HepG2 (cell line): ENCODE data around the gene TRUB1. TPM values are rescaled to one million over a fixed set of nuclear protein-coding genes. Genes with fewer than 3 reads are reported as not detected.

Experiments
- ARHGAP35 ChIP-seq: sonication (generic); formaldehyde crosslinking; IDR thresholded peaks from 2 replicates; pipeline ENCODE4 v1.9.0; 2022; ENCODE audit warnings: mild to moderate bottlenecking, inconsistent platforms, moderate library complexity, missing genetic modification reagents, borderline replicate concordance
- HIC2 ChIP-seq: sonication (generic); formaldehyde crosslinking; IDR thresholded peaks from 2 replicates; pipeline ENCODE4 v1.9.0; 2022; ENCODE audit warnings: low read depth, missing genetic modification reagents
- HNF1A ChIP-seq, 2 experiments: sonication (generic) in 1 of 2; formaldehyde crosslinking in 1 of 2; IDR thresholded peaks; 2 replicates each; pipeline versions ENCODE4 v1.4.0 to v1.6.1; 2016 to 2020; ENCODE audit warnings: borderline replicate concordance in 1 of 2, low read depth in 1 of 2, mild to moderate bottlenecking in 1 of 2, missing genetic modification reagents in 1 of 2
- MED1 ChIP-seq: sonication (generic); formaldehyde crosslinking; IDR thresholded peaks from 2 replicates; pipeline ENCODE4 v1.4.0; 2020; ENCODE audit warnings: missing genetic modification reagents
- PAF1 ChIP-seq: IDR thresholded peaks from 2 replicates; pipeline ENCODE4 v1.6.1; 2016; ENCODE audit warnings: missing genetic modification reagents, missing compliant biosample characterization
- PAWR ChIP-seq: sonication (generic); formaldehyde crosslinking; IDR thresholded peaks from 2 replicates; pipeline ENCODE4 v1.4.0; 2020; ENCODE audit warnings: missing genetic modification reagents, mild to moderate bottlenecking, borderline replicate concordance
- RAD51 ChIP-seq: fragments of 450-650 bp; IDR thresholded peaks from 2 replicates; pipeline ENCODE4 v1.6.1; 2016; ENCODE audit warnings: borderline replicate concordance
- RBM22 ChIP-seq: fragments of 200-400 bp; formaldehyde crosslinking; optimal IDR thresholded peaks from 2 replicates; pipeline ENCODE3; 2017; ENCODE audit warnings: mild to moderate bottlenecking, low read length, moderate library complexity
- RFX3 ChIP-seq: IDR thresholded peaks from 2 replicates; pipeline ENCODE4 v1.6.1; 2016; ENCODE audit warnings: missing biosample characterization, missing genetic modification reagents
- RORA ChIP-seq: sonication (generic); formaldehyde crosslinking; IDR thresholded peaks from 2 replicates; pipeline ENCODE4 v1.5.0; 2020; ENCODE audit warnings: mild to moderate bottlenecking, missing genetic modification reagents, moderate library complexity
- SMARCC2 ChIP-seq: fragments of 450-650 bp; IDR thresholded peaks from 2 replicates; pipeline ENCODE4 v1.6.1; 2017; ENCODE audit warnings: antibody characterized with exemption, mild to moderate bottlenecking
- SMYD3 ChIP-seq: sonication (generic); formaldehyde crosslinking; IDR thresholded peaks from 2 replicates; pipeline ENCODE4 v1.8.1; 2023; ENCODE audit warnings: mild to moderate bottlenecking, missing genetic modification reagents
- TCF7 ChIP-seq: sonication (generic); IDR thresholded peaks from 2 replicates; pipeline ENCODE4 v1.6.1; 2016; ENCODE audit warnings: antibody characterized with exemption, low read depth
- TFDP2 ChIP-seq: sonication (generic); formaldehyde crosslinking; IDR thresholded peaks from 2 replicates; pipeline ENCODE4 v1.4.0; 2020; ENCODE audit warnings: missing genetic modification reagents
- ZBED4 ChIP-seq: sonication (generic); formaldehyde crosslinking; IDR thresholded peaks from 2 replicates; pipeline ENCODE4 v1.4.0; 2020; ENCODE audit warnings: missing genetic modification reagents, borderline replicate concordance
- ZNF878 ChIP-seq: sonication (generic); formaldehyde crosslinking; IDR thresholded peaks from 2 replicates; pipeline ENCODE4 v1.8.1; 2023; ENCODE audit warnings: mild to moderate bottlenecking, missing genetic modification reagents, moderate library complexity
- ZSCAN25 ChIP-seq: sonication (generic); formaldehyde crosslinking; IDR thresholded peaks from 2 replicates; pipeline ENCODE4 v1.8.0; 2022; ENCODE audit warnings: mild to moderate bottlenecking, missing genetic modification reagents
- polyA plus RNA-seq, 8 experiments: library from polyadenylated mRNA; depleted of rRNA in 3 of 8; stranded (reverse) in 7 of 8; unstranded in 1 of 8; fragments of >200 nt; fragmentation: Illumina TruSeq in 4 of 8; extraction: Trizol in 4 of 8; gene quantifications; 2 replicates each; pipeline versions ENCODE4 v1.2.1 to v1.2.3, GENCODE V29; 2011 to 2016; ENCODE audit warnings: low read depth in 4 of 8, missing spikeins in 1 of 8, mixed read lengths in 1 of 8; ENCODE audit not compliant: insufficient read depth in 1 of 8
- total RNA-seq, 5 experiments: library from RNA; depleted of rRNA; stranded (reverse); fragments of >200 nt; fragmentation: Illumina TruSeq; extraction: Trizol; gene quantifications; 2 replicates each; pipeline ENCODE4 v1.2.3, GENCODE V29; 2016; ENCODE audit warnings: low read depth in 1 of 5

The TRUB1 gene
- total and polyA plus RNA-seq, 2 of the 13 experiments (the other 11 are each of a cell fraction or from before 2014, with no cell fraction given), result 10.6 to 38.9 TPM

- TF ChIP-seq ZBED4 (CRISPR knock-in tag), result 0 out of 2 replicates have a peak, but pooled peaks have one; percentile 10
- TF ChIP-seq ARHGAP35 (CRISPR knock-in tag), result peak; percentile 32; the same call in 1 of the 2 replicates
- TF ChIP-seq SMYD3 (CRISPR knock-in tag), result no peak
- TF ChIP-seq PAF1 (CRISPR knock-in tag), result no peak
- no peak for TF ChIP-seq RAD51
- TF ChIP-seq ZNF878 (CRISPR knock-in tag), result 0 out of 2 replicates have a peak, but pooled peaks have one; percentile 47
- no peak for TF ChIP-seq RORA (CRISPR knock-in tag)
- 0 out of 2 replicates have a peak, but pooled peaks have one; percentile 18 for TF ChIP-seq RFX3 (CRISPR knock-in tag)
- TF ChIP-seq MED1 (CRISPR knock-in tag), result peak; percentile 74
- 0 out of 2 replicates have a peak, but pooled peaks have one; percentile 38 for TF ChIP-seq TFDP2 (CRISPR knock-in tag)
- TF ChIP-seq RBM22, result no peak
- no peak for TF ChIP-seq SMARCC2
- TF ChIP-seq HIC2 (CRISPR knock-in tag), result no peak
- no peak for TF ChIP-seq HNF1A (IDR thresholded peaks at IDR 0.05; ENCODE audit: low read depth)
- peak; percentile 57; the same call in 1 of the 2 replicates for TF ChIP-seq HNF1A (CRISPR knock-in tag; IDR thresholded peaks at IDR 0.05; ENCODE audit: borderline replicate concordance)
- no peak; the same call in 1 of the 2 replicates for TF ChIP-seq ZSCAN25 (CRISPR knock-in tag)
- no peak for TF ChIP-seq PAWR (CRISPR knock-in tag)
- TF ChIP-seq TCF7, result no peak
These were observed at the start of gene TRUB1 (continued) for GRCh38 chr10:114937962-114938855.
